ENCODE measurements around the gene GBX2. TPM values are rescaled to one million over a fixed set of nuclear protein-coding genes. Genes with fewer than 3 reads are reported as not detected.

The GBX2 gene
- total RNA-seq, 1 experiment from 2014 or later: 25.6 TPM

DNA sequence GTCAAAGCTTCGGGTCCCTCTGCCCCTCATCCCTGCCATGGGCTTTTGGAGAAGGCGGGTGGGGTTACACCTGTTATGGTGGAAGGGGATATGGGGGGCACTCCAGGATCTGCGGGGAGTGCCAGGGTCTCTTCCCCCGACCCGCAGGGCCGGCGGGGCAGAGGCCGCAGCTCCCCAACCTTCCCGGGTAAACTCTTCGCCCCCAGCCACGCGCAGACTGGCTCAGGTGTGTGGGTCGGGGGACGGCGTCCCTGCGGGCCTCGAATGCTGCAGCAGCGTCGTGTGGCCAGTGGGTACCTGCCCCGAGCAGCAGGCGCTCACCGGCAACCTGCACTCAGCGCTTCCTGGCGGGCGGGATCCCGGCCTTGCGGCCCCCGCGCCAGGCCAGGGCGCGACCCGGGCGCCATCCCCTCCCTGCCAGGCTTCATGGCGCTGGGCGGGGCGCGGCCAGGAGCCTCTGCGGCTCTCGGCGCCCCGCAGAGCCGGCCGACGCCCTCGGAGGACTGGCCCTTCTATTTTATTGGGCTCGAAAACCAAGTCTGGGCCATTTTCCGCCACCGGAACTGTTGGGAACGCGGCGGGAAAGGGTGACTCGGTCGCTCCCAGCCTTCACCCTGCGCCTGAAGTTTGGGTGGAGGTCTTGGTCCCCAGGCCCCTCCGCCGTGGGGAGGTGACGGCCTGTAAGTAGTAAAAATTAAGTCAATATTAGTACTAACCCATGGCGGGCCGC is 4.5 kb downstream of the GBX2 start:
- Mint-ChIP-seq H3K4me1 (peaks cover 54% of the 10 kb centered on the region), H3K4me3 (peak overlapping the region; percentile 56), H3K9me3 (no peaks in the 10 kb centered on the region), H3K36me3 (peaks cover 7% of the 10 kb centered on the region), H3K27ac (no peak overlapping the region), H3K27me3 (ENCODE audit: low read depth) (peaks cover 85% of the 10 kb centered on the region)
- DNase-seq (ENCODE audit: low spot score): peak; percentile 41
- CTCF ChIA-PET: interaction anchor here (1.0 to 2.5 kb wide), 7 partner anchors 14 to 398 kb away, joined by 3 to 12 read pairs (median 3); no protein-coding TSS in a partner anchor
- POLR2A ChIA-PET: interaction anchor here (0.6 to 1.2 kb wide), 2 partner anchors 71 to 964 kb away, joined by 3 read pairs; no protein-coding TSS in a partner anchor
- no peak; the same call in 1 of the 2 replicates for ATAC-seq
- no peak for TF ChIP-seq SMAD3 (CRISPR knock-in tag; IDR thresholded peaks at IDR 0.05; ENCODE audit: borderline replicate concordance)
- peak; percentile 61; the same call in 1 of the 2 replicates for TF ChIP-seq CREB1 (CRISPR knock-in tag; IDR thresholded peaks at IDR 0.05)
- no peak for TF ChIP-seq NFE2L1 (CRISPR knock-in tag; IDR thresholded peaks at IDR 0.05)
- no peak for TF ChIP-seq JUN (CRISPR knock-in tag; IDR thresholded peaks at IDR 0.05)
- no peak for TF ChIP-seq ZNF423 (CRISPR knock-in tag; IDR thresholded peaks at IDR 0.05)
- TF ChIP-seq RORB (CRISPR knock-in tag; IDR thresholded peaks at IDR 0.05): no peak
- no peak for TF ChIP-seq ZNF232 (CRISPR knock-in tag; IDR thresholded peaks at IDR 0.05)
- TF ChIP-seq, protein P1, sequence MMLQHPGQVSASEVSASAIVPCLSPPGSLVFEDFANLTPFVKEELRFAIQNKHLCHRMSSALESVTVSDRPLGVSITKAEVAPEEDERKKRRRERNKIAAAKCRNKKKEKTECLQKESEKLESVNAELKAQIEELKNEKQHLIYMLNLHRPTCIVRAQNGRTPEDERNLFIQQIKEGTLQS (CRISPR knock-in tag; conservative IDR thresholded peaks at IDR 0.05): no peak
- TF ChIP-seq ZNF317 (CRISPR knock-in tag; IDR thresholded peaks at IDR 0.05; ENCODE audit: borderline replicate concordance, low read depth): no peak
- TF ChIP-seq, protein P2, sequence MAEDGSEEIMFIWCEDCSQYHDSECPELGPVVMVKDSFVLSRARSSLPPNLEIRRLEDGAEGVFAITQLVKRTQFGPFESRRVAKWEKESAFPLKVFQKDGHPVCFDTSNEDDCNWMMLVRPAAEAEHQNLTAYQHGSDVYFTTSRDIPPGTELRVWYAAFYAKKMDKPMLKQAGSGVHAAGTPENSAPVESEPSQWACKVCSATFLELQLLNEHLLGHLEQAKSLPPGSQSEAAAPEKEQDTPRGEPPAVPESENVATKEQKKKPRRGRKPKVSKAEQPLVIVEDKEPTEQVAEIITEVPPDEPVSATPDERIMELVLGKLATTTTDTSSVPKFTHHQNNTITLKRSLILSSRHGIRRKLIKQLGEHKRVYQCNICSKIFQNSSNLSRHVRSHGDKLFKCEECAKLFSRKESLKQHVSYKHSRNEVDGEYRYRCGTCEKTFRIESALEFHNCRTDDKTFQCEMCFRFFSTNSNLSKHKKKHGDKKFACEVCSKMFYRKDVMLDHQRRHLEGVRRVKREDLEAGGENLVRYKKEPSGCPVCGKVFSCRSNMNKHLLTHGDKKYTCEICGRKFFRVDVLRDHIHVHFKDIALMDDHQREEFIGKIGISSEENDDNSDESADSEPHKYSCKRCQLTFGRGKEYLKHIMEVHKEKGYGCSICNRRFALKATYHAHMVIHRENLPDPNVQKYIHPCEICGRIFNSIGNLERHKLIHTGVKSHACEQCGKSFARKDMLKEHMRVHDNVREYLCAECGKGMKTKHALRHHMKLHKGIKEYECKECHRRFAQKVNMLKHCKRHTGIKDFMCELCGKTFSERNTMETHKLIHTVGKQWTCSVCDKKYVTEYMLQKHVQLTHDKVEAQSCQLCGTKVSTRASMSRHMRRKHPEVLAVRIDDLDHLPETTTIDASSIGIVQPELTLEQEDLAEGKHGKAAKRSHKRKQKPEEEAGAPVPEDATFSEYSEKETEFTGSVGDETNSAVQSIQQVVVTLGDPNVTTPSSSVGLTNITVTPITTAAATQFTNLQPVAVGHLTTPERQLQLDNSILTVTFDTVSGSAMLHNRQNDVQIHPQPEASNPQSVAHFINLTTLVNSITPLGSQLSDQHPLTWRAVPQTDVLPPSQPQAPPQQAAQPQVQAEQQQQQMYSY (CRISPR knock-in tag; IDR thresholded peaks at IDR 0.05): no peak
- no peak for TF ChIP-seq ZNF263 (CRISPR knock-in tag; IDR thresholded peaks at IDR 0.05; ENCODE audit: low read depth)
- TF ChIP-seq, protein P3, sequence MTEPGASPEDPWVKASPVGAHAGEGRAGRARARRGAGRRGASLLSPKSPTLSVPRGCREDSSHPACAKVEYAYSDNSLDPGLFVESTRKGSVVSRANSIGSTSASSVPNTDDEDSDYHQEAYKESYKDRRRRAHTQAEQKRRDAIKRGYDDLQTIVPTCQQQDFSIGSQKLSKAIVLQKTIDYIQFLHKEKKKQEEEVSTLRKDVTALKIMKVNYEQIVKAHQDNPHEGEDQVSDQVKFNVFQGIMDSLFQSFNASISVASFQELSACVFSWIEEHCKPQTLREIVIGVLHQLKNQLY (CRISPR knock-in tag; IDR thresholded peaks at IDR 0.05): no peak
- TF ChIP-seq, protein P4, sequence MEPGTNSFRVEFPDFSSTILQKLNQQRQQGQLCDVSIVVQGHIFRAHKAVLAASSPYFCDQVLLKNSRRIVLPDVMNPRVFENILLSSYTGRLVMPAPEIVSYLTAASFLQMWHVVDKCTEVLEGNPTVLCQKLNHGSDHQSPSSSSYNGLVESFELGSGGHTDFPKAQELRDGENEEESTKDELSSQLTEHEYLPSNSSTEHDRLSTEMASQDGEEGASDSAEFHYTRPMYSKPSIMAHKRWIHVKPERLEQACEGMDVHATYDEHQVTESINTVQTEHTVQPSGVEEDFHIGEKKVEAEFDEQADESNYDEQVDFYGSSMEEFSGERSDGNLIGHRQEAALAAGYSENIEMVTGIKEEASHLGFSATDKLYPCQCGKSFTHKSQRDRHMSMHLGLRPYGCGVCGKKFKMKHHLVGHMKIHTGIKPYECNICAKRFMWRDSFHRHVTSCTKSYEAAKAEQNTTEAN (CRISPR knock-in tag; IDR thresholded peaks at IDR 0.05): no peak
- TF ChIP-seq, protein P5, sequence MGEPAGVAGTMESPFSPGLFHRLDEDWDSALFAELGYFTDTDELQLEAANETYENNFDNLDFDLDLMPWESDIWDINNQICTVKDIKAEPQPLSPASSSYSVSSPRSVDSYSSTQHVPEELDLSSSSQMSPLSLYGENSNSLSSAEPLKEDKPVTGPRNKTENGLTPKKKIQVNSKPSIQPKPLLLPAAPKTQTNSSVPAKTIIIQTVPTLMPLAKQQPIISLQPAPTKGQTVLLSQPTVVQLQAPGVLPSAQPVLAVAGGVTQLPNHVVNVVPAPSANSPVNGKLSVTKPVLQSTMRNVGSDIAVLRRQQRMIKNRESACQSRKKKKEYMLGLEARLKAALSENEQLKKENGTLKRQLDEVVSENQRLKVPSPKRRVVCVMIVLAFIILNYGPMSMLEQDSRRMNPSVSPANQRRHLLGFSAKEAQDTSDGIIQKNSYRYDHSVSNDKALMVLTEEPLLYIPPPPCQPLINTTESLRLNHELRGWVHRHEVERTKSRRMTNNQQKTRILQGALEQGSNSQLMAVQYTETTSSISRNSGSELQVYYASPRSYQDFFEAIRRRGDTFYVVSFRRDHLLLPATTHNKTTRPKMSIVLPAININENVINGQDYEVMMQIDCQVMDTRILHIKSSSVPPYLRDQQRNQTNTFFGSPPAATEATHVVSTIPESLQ (CRISPR knock-in tag; IDR thresholded peaks at IDR 0.05): no peak
- TF ChIP-seq, protein P6, sequence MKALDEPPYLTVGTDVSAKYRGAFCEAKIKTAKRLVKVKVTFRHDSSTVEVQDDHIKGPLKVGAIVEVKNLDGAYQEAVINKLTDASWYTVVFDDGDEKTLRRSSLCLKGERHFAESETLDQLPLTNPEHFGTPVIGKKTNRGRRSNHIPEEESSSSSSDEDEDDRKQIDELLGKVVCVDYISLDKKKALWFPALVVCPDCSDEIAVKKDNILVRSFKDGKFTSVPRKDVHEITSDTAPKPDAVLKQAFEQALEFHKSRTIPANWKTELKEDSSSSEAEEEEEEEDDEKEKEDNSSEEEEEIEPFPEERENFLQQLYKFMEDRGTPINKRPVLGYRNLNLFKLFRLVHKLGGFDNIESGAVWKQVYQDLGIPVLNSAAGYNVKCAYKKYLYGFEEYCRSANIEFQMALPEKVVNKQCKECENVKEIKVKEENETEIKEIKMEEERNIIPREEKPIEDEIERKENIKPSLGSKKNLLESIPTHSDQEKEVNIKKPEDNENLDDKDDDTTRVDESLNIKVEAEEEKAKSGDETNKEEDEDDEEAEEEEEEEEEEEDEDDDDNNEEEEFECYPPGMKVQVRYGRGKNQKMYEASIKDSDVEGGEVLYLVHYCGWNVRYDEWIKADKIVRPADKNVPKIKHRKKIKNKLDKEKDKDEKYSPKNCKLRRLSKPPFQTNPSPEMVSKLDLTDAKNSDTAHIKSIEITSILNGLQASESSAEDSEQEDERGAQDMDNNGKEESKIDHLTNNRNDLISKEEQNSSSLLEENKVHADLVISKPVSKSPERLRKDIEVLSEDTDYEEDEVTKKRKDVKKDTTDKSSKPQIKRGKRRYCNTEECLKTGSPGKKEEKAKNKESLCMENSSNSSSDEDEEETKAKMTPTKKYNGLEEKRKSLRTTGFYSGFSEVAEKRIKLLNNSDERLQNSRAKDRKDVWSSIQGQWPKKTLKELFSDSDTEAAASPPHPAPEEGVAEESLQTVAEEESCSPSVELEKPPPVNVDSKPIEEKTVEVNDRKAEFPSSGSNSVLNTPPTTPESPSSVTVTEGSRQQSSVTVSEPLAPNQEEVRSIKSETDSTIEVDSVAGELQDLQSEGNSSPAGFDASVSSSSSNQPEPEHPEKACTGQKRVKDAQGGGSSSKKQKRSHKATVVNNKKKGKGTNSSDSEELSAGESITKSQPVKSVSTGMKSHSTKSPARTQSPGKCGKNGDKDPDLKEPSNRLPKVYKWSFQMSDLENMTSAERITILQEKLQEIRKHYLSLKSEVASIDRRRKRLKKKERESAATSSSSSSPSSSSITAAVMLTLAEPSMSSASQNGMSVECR (CRISPR knock-in tag; IDR thresholded peaks at IDR 0.05; ENCODE audit: borderline replicate concordance): no peak
- 0 out of 2 replicates have a peak, but pooled peaks have one; percentile 7 for TF ChIP-seq FOXK1 (CRISPR knock-in tag; IDR thresholded peaks at IDR 0.05)
- TF ChIP-seq, protein P7, sequence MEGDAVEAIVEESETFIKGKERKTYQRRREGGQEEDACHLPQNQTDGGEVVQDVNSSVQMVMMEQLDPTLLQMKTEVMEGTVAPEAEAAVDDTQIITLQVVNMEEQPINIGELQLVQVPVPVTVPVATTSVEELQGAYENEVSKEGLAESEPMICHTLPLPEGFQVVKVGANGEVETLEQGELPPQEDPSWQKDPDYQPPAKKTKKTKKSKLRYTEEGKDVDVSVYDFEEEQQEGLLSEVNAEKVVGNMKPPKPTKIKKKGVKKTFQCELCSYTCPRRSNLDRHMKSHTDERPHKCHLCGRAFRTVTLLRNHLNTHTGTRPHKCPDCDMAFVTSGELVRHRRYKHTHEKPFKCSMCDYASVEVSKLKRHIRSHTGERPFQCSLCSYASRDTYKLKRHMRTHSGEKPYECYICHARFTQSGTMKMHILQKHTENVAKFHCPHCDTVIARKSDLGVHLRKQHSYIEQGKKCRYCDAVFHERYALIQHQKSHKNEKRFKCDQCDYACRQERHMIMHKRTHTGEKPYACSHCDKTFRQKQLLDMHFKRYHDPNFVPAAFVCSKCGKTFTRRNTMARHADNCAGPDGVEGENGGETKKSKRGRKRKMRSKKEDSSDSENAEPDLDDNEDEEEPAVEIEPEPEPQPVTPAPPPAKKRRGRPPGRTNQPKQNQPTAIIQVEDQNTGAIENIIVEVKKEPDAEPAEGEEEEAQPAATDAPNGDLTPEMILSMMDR (IDR thresholded peaks at IDR 0.05): no peak
- TF ChIP-seq TEAD1 (CRISPR knock-in tag; IDR thresholded peaks at IDR 0.05): no peak
- TF ChIP-seq, protein P8, sequence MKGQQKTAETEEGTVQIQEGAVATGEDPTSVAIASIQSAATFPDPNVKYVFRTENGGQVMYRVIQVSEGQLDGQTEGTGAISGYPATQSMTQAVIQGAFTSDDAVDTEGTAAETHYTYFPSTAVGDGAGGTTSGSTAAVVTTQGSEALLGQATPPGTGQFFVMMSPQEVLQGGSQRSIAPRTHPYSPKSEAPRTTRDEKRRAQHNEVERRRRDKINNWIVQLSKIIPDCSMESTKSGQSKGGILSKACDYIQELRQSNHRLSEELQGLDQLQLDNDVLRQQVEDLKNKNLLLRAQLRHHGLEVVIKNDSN (CRISPR knock-in tag; IDR thresholded peaks at IDR 0.05): no peak
- no peak for TF ChIP-seq SMAD4 (CRISPR knock-in tag; IDR thresholded peaks at IDR 0.05)
- no peak for TF ChIP-seq KAT7 (CRISPR knock-in tag; IDR thresholded peaks at IDR 0.05; ENCODE audit: borderline replicate concordance)

Measured in WTC11 (cell line).